ENCODE measurements around the gene CLECL1.
A peak's percentile ranks its signal among the peaks of the same experiment; 100 is the strongest.
"Not testable (repeated sequence)": the region's sequence is repeated elsewhere in the genome, so short reads cannot be mapped to it uniquely, and the experiment has no call there.

CLECL1 gene

GRCh38 chr12:9719790-9720189 lies 13.1 kb downstream of the CLECL1 start:
- DNase-seq = no peak

- no peak for DNase-seq
Measured at GRCh38 chr12:9718968-9719367, 13.9 kb downstream of the CLECL1 start.

GRCh38 chr12:9717070-9717925 lies 15.6 kb downstream of the CLECL1 start:
- no peak for DNase-seq

- DNase-seq = not testable (repeated sequence)
Measured at GRCh38 chr12:9713032-9713558, 19.8 kb downstream of the CLECL1 start.

- DNase-seq = no peak
Measured at GRCh38 chr12:9711664-9712063, 21.2 kb downstream of the CLECL1 start.

- no peak for DNase-seq
Measured at GRCh38 chr12:9710584-9711375, 22.1 kb downstream of the CLECL1 start.

GRCh38 chr12:9708853-9709252 lies 24.0 kb downstream of the CLECL1 start:
- no peak for DNase-seq

- DNase-seq = peak; percentile 76 to 84
Measured at GRCh38 chr12:9707864-9708808, 24.8 kb downstream of the CLECL1 start.

- DNase-seq = no peak
Measured at GRCh38 chr12:9707356-9707755, 25.5 kb downstream of the CLECL1 start.

GRCh38 chr12:9706086-9706685 lies 26.7 kb downstream of the CLECL1 start:
- no peak for DNase-seq

- DNase-seq = not testable (repeated sequence)
Measured at GRCh38 chr12:9704561-9704960, 28.3 kb downstream of the CLECL1 start.

- peak; percentile 41 to 72 for DNase-seq
Measured at GRCh38 chr12:9702255-9702654, 30.6 kb downstream of the CLECL1 start.

- no peak for DNase-seq
Measured at GRCh38 chr12:9701380-9702154, 31.3 kb downstream of the CLECL1 start.

GRCh38 chr12:9700606-9700956 lies 32.3 kb downstream of the CLECL1 start:
- DNase-seq = no peak

- DNase-seq = no peak
Measured at GRCh38 chr12:9699898-9700605, 32.8 kb downstream of the CLECL1 start.

- no peak for DNase-seq
Measured at GRCh38 chr12:9699269-9699897, 33.5 kb downstream of the CLECL1 start.

GRCh38 chr12:9698681-9699080 lies 34.2 kb downstream of the CLECL1 start:
- no peak for DNase-seq

- DNase-seq = no peak
Measured at GRCh38 chr12:9697619-9698018, 35.3 kb downstream of the CLECL1 start.

- DNase-seq = not testable (repeated sequence)
Measured at GRCh38 chr12:9695661-9696060, 37.2 kb downstream of the CLECL1 start.

GRCh38 chr12:9695150-9695549 lies 37.7 kb downstream of the CLECL1 start:
- not testable (repeated sequence) for DNase-seq
